ENCODE measurements around the gene CYP2B6.
A peak's percentile ranks its signal among the peaks of the same experiment; 100 is the strongest.
"Not testable (repeated sequence)": the region's sequence is repeated elsewhere in the genome, so short reads cannot be mapped to it uniquely, and the experiment has no call there.

The CYP2B6 gene

GRCh38 chr19:40990972-40991381 is at the start of gene CYP2B6:
CYP2B6 (plus strand) TSS chr19:40991282; CDS start chr19:40991306, 24 bp downstream.
- DNase-seq (ENCODE audit: low read depth in 4 of 4, low spot score in 1 of 4) = no peak

- no peak for DNase-seq (ENCODE audit: low read depth in 4 of 4, low spot score in 1 of 4)
Measured at GRCh38 chr19:40941481-40942219, 49.4 kb upstream of the CYP2B6 start.

GRCh38 chr19:40945645-40946044 is 45.4 kb upstream of the CYP2B6 start:
- no peak for DNase-seq (ENCODE audit: low read depth in 4 of 4, low spot score in 1 of 4)

- DNase-seq (ENCODE audit: low read depth in 4 of 4, low spot score in 1 of 4) = no peak
Measured at GRCh38 chr19:40947114-40947513, 44.0 kb upstream of the CYP2B6 start.

- no peak for DNase-seq (ENCODE audit: low read depth in 4 of 4, low spot score in 1 of 4)
Measured at GRCh38 chr19:40947573-40947972, 43.5 kb upstream of the CYP2B6 start.

- DNase-seq (ENCODE audit: low read depth in 4 of 4, low spot score in 1 of 4) = no peak
Measured at GRCh38 chr19:40948580-40949299, 42.3 kb upstream of the CYP2B6 start.

GRCh38 chr19:40954573-40954972 is 36.5 kb upstream of the CYP2B6 start:
- no peak for DNase-seq (ENCODE audit: low read depth in 4 of 4, low spot score in 1 of 4)

- no peak for DNase-seq (ENCODE audit: low read depth in 4 of 4, low spot score in 1 of 4)
Measured at GRCh38 chr19:40959338-40959737, 31.7 kb upstream of the CYP2B6 start.

GRCh38 chr19:40960062-40960685 is 30.9 kb upstream of the CYP2B6 start:
- no peak for DNase-seq (ENCODE audit: low read depth in 4 of 4, low spot score in 1 of 4)

GRCh38 chr19:40960780-40961179 is 30.3 kb upstream of the CYP2B6 start:
- no peak for DNase-seq (ENCODE audit: low read depth in 4 of 4, low spot score in 1 of 4)

GRCh38 chr19:40962460-40962961 is 28.6 kb upstream of the CYP2B6 start:
- no peak for DNase-seq (ENCODE audit: low read depth in 4 of 4, low spot score in 1 of 4)

- DNase-seq (ENCODE audit: low read depth in 4 of 4, low spot score in 1 of 4) = not testable (repeated sequence)
Measured at GRCh38 chr19:40964361-40964760, 26.7 kb upstream of the CYP2B6 start.

- not testable (repeated sequence) for DNase-seq (ENCODE audit: low read depth in 4 of 4, low spot score in 1 of 4)
Measured at GRCh38 chr19:40965351-40965750, 25.7 kb upstream of the CYP2B6 start.

- not testable (repeated sequence) for DNase-seq (ENCODE audit: low read depth in 4 of 4, low spot score in 1 of 4)
Measured at GRCh38 chr19:40966591-40966990, 24.5 kb upstream of the CYP2B6 start.

GRCh38 chr19:40968065-40968464 is 23.0 kb upstream of the CYP2B6 start:
- not testable (repeated sequence) for DNase-seq (ENCODE audit: low read depth in 4 of 4, low spot score in 1 of 4)

- DNase-seq (ENCODE audit: low read depth in 4 of 4, low spot score in 1 of 4) = not testable (repeated sequence)
Measured at GRCh38 chr19:40969721-40970120, 21.4 kb upstream of the CYP2B6 start.

- DNase-seq (ENCODE audit: low read depth in 4 of 4, low spot score in 1 of 4) = not testable (repeated sequence)
Measured at GRCh38 chr19:40970396-40971345, 20.4 kb upstream of the CYP2B6 start.

- peak; percentile 66 to 84 (median 70) for DNase-seq (ENCODE audit: low read depth in 4 of 4, low spot score in 1 of 4)
Measured at GRCh38 chr19:40974633-40975037, 16.4 kb upstream of the CYP2B6 start.

GRCh38 chr19:40976134-40976533 is 14.9 kb upstream of the CYP2B6 start:
- no peak for DNase-seq (ENCODE audit: low read depth in 4 of 4, low spot score in 1 of 4)

GRCh38 chr19:40976724-40977123 is 14.4 kb upstream of the CYP2B6 start:
- DNase-seq (ENCODE audit: low read depth in 4 of 4, low spot score in 1 of 4) = no peak

- DNase-seq (ENCODE audit: low read depth in 4 of 4, low spot score in 1 of 4) = not testable (repeated sequence)
Measured at GRCh38 chr19:40979759-40980158, 11.3 kb upstream of the CYP2B6 start.

Measured in stimulated activated CD4-positive, alpha-beta T cell treated with anti-CD3 and anti-CD28 coated beads, Interleukin-1b, Interleukin-23, amount 100 ng/mL, for 24 hours (primary cell).